ENCODE measurements around the gene ACOX2. TPM values are rescaled to one million over a fixed set of nuclear protein-coding genes. Genes with fewer than 3 reads are reported as not detected.

Gene ACOX2
- total RNA-seq, 1 donor from 2014 or later, result 32.6 TPM

DNA sequence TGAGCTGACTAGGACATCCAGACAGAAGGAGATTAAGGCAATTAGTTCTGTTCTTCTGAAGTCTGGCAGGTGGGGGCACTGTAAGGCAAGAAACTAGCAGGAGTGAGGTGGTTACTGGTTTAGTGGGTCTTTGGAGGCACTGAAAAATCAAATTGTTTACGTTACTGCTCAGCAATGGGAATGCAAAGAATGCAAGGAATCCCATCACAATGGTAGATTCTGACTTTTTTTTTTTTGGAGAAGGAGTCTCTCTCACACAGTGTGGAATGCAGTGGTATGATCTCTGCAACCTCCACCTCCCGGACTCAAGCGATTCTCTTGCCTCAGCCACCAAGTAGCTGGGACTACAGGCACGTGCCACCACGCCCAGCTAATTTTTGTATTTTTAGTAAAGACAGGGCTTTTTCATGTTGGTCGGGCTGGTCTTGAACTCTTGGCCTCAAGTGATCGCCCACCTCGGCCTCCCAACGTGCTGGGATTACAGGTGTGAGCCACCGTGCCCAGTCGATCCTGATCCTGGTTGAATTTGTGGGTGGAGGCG is 23.9 kb upstream of the ACOX2 start:
- no peak for DNase-seq (ENCODE audit: low spot score in 2 of 2)
- TF ChIP-seq, protein P1, sequence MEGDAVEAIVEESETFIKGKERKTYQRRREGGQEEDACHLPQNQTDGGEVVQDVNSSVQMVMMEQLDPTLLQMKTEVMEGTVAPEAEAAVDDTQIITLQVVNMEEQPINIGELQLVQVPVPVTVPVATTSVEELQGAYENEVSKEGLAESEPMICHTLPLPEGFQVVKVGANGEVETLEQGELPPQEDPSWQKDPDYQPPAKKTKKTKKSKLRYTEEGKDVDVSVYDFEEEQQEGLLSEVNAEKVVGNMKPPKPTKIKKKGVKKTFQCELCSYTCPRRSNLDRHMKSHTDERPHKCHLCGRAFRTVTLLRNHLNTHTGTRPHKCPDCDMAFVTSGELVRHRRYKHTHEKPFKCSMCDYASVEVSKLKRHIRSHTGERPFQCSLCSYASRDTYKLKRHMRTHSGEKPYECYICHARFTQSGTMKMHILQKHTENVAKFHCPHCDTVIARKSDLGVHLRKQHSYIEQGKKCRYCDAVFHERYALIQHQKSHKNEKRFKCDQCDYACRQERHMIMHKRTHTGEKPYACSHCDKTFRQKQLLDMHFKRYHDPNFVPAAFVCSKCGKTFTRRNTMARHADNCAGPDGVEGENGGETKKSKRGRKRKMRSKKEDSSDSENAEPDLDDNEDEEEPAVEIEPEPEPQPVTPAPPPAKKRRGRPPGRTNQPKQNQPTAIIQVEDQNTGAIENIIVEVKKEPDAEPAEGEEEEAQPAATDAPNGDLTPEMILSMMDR (IDR thresholded peaks at IDR 0.05), result no peak
- H3K4me3 ChIP-seq, result no peak overlapping the region
- no peaks in the 10 kb centered on the region for H3K9me3 ChIP-seq
- H3K4me1 ChIP-seq, result no peaks in the 10 kb centered on the region
- no peaks in the 10 kb centered on the region for H3K27me3 ChIP-seq
- H3K36me3 ChIP-seq, result no peaks in the 10 kb centered on the region
- intact Hi-C loops (cut with DNase I), result no loop called here
- no peak overlapping the region for H3K27ac ChIP-seq

- intact Hi-C loops (cut with DNase I), result no loop called here
- H3K4me3 ChIP-seq, result no peak overlapping the region
- H3K27me3 ChIP-seq, result no peaks in the 10 kb centered on the region
- no peaks in the 10 kb centered on the region for H3K36me3 ChIP-seq
- TF ChIP-seq, protein P1 (IDR thresholded peaks at IDR 0.05), result no peak
- DNase-seq (ENCODE audit: low spot score in 2 of 2), result no peak
- no peaks in the 10 kb centered on the region for H3K9me3 ChIP-seq
- H3K4me1 ChIP-seq, result no peaks in the 10 kb centered on the region
- H3K27ac ChIP-seq, result no peak overlapping the region
These were observed 22.6 kb upstream of the ACOX2 start for GRCh38 chr3:58559586-58559985.

DNA sequence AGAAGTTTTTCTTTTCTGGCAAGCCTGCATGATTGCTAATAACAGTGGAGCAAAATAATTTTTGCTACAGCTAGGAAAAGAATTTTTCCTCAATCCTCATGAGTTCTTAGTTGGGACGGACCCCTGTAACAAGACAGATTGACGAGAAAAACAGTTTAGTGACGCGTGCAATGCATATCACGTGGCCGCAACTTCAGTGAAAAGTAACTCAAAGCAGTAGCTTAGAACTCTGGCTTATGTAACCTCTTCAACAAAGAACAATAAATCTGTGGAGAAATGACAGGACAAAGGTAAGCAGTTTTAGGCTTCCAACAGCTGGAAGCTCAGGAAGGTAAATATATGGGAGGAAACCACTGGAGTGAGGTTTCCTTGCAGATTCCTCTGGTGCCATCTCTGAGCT is 20.5 kb upstream of the ACOX2 start:
- TF ChIP-seq, protein P1 (IDR thresholded peaks at IDR 0.05), result no peak
- no peak for DNase-seq (ENCODE audit: low spot score in 2 of 2)
- intact Hi-C loops (cut with DNase I), result no loop called here

DNA sequence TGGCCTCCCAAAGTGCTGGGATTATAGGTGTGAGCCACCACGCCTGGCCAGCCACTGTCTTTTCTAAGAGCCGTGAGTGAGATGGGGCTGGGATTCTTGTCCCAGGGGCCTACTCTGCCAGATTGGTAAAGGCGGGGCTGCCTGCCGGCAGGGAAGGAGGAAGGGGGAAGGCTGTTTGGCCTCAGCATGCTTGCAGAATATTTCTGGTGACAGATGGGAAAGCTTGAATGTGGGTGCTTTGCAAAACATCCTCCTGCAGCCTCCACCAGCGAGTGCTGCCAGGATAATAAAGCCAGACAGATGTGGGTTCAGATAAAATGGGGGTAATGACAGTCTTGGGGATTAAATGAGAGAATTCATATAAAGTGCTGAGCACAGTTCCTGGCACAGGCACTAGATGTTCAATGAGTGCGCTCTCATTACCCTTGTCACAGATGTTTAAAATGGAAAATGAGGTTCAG is 19.8 kb upstream of the ACOX2 start:
- peaks cover 0 to 5% of the 10 kb centered on the region in 2 donors for H3K9me3 ChIP-seq
- no peak overlapping the region for H3K27ac ChIP-seq
- no peaks in the 10 kb centered on the region for H3K27me3 ChIP-seq
- TF ChIP-seq, protein P1 (IDR thresholded peaks at IDR 0.05), result no peak
- intact Hi-C loops (cut with DNase I), result no loop called here
- no peaks in the 10 kb centered on the region for H3K4me1 ChIP-seq
- no peak for DNase-seq (ENCODE audit: low spot score in 2 of 2)
- no peaks in the 10 kb centered on the region for H3K36me3 ChIP-seq
- no peak overlapping the region for H3K4me3 ChIP-seq

More for the DNA sequence above, 20.5 kb upstream of the ACOX2 start:
- H3K4me3 ChIP-seq, result no peak overlapping the region
- H3K36me3 ChIP-seq, result no peaks in the 10 kb centered on the region
- no peaks in the 10 kb centered on the region for H3K4me1 ChIP-seq
- H3K9me3 ChIP-seq, result no peaks in the 10 kb centered on the region
- H3K27ac ChIP-seq, result no peak overlapping the region
- H3K27me3 ChIP-seq, result no peaks in the 10 kb centered on the region

DNA sequence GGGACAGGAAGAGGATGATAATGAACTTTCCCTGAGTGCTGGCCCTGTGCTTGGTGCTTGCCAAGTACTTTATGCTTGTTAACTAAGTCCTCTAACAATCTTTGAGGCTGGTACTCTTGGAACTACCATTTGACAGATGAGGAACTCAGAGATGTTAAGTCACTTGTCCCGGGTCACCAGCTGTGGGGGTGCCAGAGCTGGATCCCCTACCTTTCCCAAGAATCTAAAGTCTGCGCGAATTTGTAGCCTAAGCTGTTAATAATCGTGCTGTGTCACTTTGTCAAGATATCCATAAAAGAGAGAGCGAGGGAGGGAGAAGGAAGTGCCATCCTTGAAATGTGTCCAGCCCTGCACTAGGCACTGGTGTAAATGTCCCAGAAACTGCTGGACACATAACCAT is 19.0 kb upstream of the ACOX2 start:
- Histone ChIP-seq H3K9me3 (peaks cover 0 to 11% of the 10 kb centered on the region in 2 donors), H3K4me1 (no peaks in the 10 kb centered on the region), H3K27me3 (no peaks in the 10 kb centered on the region), H3K4me3 (no peak overlapping the region), H3K27ac (no peak overlapping the region), H3K36me3 (no peaks in the 10 kb centered on the region)
- TF ChIP-seq, protein P1 (IDR thresholded peaks at IDR 0.05), result no peak
- intact Hi-C loops (cut with DNase I), result no loop called here
- DNase-seq (ENCODE audit: low spot score in 2 of 2), result no peak

DNA sequence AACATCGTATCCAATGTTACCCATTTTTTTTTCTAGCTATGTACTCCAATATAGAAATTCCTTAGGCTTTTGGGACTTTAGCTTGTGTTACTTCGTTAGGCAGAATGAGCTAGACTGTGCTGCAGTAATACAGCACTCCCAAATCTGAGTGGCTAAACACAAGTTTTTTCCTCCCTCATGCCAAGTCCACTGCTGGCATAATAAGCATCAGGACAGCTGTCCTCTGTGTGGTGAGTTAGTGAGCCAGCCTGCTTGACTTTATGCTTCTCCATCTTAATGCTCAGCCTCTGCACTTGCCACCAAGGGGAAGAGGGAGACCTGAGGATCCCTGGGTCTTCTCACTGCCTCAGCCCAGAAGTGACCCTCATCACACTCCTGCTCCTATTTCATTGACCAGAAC is 18.2 kb upstream of the ACOX2 start:
- Histone ChIP-seq H3K27me3 (no peaks in the 10 kb centered on the region), H3K36me3 (no peaks in the 10 kb centered on the region), H3K27ac (no peak overlapping the region), H3K9me3 (peaks cover 0 to 11% of the 10 kb centered on the region in 2 donors), H3K4me3 (no peak overlapping the region), H3K4me1 (no peaks in the 10 kb centered on the region)
- intact Hi-C loops (cut with DNase I), result no loop called here
- DNase-seq (ENCODE audit: low spot score in 2 of 2), result no peak
- TF ChIP-seq, protein P1 (IDR thresholded peaks at IDR 0.05), result no peak
